Effector CD4-positive, alpha-beta T cell (primary cell): ENCODE results near the gene SNPH.

Experiments used
- DNase-seq: peaks from one replicate; pipeline ENCODE4 v3.0.0-alpha.2; 2020

The SNPH gene

DNA sequence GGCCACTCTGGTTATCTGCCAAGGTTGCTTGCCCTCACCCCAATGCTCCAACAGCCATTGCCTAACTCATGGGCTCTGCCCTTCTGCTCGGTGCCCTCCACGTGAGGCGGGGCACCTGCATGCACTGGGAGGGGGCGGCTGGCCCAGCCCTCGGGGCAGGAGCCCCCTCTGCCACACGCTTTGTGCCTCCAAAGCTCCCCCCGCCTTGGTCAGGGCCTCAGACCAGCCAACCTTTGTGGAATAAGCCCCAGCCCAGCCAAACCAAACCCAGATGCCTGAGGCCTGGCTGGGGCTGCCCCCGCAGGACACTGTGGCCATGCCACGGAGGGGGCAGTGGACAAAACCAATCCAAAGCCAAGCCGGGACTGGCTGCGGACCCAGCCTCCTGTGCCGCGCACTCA, 41.5 kb downstream of the SNPH start:
- no peak for DNase-seq

DNA sequence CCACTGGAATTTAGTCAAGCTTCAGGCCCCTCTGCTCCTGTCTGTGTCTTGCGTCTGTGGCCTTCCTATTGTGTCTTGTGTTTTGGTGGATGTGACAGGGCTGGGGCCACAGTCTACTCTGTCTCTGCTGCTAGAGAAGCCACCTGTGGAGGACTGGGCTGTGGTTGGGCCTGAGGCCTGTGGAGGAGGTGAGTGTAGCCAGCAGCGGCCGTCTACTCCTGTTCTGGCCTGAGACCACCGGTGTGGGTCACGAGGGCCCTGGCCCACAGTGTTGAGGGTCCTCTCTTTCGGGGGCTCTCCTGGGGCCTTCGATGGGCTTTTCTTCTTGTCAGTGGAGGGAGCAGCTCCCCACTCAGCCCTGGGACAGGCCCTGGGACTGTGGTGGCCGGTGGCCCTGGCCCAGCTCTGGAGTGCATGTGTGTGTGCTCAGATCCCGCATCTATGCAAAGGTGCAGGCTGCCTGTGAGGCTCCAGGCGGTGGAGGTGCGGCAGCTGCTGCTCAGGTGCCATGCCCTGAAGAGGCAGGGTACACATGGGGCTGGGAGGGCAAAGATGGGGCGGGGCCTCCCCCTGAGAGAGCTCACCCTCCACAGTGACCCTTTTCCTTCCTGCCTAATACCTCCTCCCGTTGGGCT, 42.1 kb downstream of the SNPH start:
- DNase-seq: no peak

DNA sequence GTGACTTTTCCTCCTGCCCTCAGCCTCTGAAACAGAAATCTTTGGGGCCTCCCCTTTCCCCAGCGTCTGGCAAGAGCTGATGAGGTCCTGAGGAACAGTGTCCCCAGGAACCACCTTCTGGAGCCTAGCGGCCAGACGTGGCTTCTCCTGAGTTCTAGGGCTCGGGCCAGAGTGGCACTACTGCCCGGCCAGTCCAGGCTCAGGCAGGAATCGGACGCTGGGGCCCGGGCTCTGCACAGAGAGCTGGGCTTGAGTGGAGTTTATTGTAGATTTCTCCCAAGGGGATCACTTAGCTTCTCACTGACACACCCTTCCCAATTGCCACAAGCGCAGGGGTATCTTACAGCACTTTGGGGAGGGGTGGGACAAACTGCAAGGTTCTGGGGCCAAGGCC, 42.6 kb downstream of the SNPH start:
- DNase-seq: no peak

DNA sequence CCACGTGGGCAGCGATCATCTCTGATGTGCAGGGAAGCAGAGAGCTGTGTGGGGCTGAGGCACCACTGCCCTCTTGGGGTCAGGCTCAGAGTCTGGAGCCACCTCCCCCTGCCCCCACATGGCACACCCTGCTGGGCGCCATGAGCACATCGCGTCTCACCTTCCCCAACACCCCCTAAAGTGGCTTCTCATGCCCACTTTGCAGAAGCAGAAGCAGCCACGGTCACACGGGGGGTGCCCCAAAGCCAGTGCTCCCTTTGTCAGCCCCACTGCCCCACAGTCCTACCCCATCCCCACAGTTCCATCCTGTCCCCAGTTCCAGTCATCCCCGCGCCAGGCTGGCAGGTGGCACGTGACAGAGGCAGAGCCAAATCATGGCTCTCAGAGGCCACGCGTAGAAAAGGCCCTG, 43.3 kb downstream of the SNPH start:
- no peak for DNase-seq

DNA sequence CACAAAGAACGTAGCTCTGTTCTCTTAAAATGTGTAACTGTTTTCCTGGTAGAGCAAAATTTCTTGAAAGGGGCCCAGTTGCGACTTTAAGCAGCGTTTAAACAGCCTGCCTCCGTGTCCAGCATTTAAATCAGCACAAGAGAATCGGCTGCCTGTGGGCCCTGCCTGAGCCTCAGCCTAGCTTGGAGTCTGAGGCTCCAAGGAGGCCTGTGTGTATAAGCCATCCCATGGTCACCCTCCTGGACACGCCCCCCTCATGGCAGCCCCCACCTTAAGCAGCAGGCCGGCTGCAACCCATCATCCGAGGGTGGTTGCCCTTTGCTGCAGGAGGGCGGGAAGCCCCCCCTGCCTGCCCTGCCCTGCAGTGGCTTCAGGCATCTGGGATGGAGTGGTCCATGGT, 44.0 kb downstream of the SNPH start:
- DNase-seq: no peak

DNA sequence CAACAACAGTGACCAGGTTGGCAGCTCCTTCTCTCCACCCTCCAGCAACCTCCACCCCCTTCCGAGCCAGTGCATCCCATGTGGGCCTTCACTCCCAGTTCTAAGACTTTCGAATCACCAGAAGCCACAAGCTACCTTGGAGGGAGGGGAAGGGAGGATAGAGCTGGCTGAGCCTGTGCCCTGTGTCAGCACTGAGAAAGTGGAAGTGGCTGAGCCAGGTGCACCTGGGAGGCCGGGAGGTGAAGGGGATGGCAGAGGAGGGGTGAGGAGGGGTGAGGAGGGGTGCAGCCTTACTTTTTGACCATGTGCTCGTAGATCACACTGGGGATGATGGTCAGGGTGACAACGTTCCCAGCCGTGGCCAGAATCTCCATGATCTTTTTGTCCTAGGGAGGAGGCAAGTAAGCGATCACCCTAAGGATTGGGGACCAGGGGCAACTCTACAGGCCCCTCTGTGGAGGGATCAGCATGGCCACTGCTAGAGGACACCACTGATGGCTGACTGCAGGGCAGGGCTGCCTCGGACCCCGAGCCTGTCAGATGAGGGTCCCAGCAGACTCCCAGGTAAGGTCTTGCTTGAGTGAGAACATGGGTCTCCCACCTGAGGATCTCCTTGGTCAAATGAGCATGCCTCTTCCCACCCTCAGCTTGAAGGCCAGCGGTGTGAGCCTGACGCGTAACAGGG, 44.6 kb downstream of the SNPH start:
- no peak for DNase-seq

DNA sequence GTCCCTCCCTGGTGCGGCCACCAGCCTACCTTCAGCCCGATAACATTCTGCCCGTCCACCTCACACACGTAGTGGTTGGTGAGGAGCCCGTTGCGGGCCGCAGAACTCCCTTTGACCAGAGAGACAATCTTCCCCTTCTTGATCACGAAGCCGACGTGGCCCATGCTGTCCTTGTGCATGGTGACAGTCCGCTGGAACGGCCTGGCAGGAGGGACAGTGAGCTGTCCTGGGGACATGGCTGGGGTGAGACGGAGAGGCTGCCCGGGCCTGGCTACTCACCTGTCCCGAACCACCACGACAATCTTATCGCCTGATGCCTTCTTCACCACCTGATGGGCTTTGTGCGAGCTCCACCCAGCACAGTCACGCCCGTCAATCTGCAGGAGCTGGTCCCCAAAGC, 46.2 kb downstream of the SNPH start:
- DNase-seq: no peak

DNA sequence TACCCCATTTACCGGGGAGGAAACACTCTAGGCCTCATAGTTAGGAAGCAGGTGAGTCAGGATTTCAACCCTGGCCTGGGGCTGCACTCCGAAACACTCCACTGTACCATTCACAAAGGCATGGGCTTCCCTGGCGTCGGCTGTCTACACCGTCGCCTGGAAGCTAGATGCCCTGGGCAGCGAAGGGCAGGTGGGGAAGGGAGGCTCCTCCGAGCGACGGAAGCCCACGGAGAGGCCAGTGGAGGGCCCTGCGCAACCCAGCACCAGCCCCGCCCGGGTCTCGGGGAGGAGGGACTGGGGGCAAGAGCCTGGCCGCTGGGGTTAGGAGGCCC, 46.8 kb downstream of the SNPH start:
- DNase-seq: no peak

DNA sequence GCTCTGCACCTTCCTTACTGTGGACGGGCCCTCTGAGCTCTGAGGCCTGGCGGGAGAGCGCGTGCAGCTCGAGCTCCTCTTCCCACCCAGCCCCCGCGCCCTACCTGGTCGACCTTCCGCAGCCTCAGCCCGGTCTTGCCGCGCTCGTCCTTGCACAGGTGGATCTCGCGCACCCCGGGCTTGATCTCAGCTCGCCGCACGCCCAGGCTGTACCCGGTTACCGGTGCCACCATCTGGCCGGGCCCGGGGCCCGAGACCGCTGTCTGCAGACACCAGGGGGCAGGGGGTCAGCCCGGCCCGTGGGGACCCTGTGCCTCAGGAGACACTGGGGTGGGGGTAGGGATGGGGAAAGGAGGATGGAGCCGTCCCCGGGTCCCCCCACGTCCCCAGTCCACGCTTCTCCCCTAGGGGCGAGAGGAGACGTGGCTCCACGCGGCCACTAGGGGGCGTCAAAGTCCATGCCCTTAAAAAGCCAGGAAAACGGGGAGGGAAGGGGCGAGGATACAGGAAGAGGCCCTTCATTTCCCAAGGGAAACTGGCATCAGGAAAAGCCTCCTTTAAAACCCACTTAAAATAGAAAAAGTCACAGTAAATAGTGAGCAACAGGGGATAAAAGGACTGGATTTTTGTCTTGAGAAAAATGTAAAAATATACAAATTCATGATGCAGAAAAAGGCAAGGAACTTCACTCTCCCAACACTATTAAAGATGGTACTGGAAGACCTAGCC, 47.3 kb downstream of the SNPH start:
- DNase-seq: peak; percentile 63

DNA sequence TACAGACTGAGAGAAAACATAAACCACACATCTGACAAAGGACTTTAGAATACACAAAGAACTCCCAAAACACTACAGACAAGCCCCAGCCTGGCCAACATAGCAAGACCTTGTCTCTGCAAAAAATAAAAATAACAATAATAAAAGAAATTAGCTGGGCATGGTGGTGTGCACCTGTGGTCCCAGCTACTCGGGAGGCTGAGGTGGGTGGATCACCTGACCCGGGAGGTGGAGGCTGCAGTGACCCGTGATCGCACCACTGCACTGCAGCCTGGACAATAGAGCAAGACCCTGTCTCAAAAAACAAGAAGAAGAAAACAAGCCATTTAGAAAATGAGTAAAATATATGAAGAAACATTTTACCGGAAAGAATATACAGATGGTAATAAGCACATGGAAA, 49.7 kb downstream of the SNPH start:
- DNase-seq: no peak

DNA sequence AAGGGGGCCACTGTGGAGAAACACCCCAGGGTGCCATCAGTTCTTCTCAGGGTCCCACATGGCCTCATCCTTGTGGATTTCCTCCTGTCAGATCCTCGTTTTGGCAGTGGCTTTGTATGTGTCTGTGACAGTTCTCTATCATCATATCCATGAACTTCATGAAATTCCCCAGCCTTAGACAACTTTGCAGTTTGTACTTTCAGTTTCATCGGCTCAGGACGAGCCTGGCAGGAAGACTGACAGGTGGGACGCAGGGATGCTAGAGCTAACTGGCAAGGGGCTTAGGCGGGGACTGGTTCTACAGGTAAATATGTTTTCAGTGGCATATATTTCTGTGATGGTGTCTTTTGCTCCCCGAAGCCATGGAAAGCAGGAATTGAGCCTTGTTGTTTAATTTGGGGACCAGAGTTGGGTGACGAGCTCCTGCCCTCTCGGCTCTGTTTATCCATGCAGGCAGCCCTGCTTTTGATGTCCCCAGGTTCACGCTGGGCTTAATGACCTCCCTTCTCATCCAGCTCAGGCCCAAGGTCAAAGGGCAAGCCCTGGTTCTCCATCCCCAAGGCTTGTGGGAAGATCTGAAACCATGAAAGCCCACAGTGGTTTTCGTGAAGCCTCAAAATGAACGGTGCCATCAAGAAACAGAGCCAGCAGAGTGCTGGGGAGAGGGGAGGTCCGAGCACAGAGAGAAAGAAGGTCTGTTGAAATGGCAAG, 51.6 kb downstream of the SNPH start:
- DNase-seq: no peak

DNA sequence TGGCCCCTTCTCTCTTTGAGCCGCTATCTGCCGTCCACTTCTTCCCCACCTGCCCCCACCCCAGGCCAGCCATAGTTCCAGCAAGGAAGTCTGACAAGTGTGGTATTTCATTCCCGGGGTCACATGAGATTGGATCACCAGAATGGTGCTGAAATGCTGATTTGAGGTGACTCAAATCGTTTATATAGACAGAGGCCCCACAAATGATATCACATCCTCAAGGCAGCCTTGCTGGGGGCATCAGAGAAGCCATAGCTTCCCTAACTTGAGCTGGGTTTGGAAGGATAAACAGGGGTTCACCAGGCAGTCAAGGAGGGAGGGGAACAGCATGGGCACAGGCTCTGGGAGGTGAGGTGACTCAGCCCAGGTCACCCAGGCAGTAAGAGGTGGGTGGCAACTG, 53.0 kb downstream of the SNPH start:
- no peak for DNase-seq

DNA sequence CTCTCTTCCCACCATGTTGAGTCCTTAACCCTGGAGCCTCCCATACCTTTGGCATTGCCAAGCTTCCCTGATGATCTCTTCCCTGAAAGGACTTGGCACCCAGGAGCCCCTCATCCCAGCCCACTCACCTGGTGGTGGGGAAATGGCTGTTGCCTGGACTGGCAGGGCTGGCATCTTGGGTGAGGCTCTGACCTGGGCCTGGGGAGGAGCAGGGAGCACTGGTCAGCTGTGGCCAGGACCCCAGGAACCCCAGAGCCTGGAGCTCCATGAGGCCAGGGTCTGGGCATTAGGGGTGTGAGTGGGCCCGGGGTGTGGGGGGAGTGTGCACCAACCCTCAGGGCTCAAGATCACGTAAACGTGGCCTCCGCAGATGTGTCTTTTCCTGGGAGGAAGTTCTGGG, 53.4 kb downstream of the SNPH start:
- DNase-seq: no peak

DNA sequence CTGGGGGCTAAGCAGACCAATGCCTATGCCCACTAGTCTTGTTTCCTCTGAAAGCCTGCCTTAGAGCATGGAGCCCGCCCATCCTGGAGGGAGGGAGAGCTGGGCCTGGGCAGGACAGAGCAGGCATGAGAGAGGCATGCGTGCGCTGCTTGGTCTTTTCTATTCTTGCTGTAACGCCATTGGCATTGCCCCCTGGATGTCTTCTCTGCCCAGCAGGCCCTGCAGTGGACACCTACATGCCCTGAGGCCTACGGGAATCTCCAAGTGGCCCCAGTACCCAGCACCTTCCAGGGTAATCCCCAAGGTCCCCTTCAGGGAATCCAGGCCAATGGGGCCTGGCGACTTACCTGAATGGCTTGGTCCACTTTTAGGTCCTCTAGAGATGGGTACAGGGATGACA, 53.9 kb downstream of the SNPH start:
- no peak for DNase-seq

DNA sequence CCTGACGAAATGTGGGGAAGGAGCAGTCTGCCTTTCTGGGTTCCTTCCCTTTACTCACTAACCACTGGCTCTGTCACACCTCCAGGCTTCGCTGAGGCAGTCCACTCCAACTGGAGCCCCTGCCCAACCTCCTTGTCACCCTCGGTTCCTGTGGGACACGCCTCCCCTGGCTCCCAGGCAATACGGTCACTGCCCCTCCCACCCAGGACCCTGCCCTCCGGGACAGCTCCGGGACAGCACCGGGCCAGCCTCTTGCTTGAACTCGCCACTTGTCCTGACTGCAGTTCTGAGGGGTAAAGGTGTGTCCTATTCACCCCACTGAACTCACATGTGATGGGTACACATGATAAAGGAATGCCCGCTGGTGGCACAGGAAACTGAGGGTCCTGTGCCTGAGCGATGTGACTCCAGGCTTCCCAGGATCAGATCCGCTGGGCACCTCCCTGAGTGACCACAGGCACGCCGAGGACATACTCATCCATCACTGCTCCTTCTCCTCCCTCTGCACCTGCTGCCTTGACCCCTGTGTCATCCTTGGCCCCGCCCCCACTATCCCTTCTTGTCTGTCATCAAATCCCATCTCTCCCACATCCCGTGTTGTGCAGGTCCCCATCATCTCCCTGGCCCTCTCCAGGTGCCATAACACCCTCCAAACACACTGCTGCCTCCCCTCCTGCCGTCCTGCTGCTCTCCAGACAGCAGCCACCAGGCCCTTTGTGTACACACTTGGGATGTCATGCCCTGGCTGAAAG, 55.0 kb downstream of the SNPH start:
- DNase-seq: no peak

DNA sequence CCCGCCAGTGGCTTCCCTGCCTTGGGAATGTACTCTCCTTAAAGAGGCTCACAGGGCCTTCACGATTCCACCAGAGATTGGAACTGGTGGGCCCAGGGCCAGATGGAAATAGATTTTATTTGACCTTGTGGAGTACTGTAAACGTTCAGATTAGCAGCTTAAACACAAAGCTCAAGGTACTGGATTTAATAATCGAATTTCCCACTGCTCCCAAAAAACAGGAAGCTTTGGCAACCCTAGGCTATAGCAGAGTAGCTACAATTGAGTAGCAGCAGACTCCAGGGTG, 55.5 kb downstream of the SNPH start:
- no peak for DNase-seq

DNA sequence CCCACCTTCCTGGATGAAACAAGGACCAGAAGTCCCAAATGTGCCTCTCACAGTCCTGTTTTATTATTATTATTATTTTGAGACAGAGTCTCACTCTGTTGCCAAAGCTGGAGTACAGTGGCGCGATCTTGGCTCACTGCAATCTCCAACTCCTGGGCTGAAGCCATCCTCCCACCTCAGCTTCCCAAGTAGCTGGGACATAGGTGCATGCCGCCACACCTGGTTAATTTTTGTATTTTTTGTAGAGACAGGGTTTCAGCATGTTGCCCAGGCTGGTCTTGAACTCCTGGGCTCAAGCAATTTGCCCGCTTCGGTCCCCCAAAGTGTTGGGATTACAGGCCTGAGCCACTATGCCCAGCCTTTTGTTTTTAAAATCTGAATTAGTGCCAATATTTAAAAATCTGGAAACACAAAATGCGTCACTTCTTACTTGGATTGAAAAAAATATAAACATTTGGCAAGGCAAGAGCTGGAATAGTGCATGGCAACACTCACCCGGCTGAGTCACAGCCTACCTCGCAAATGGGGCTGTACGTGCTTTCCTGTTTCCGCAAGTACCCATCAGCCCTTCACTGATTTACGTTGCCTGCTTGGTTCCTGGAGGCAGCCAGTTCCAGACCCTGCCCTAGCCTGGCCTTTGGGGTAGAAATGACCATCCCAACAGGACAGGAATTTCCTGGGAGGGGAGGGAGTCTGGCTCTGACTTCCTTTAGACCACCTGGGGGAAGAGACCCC, 56.6 kb downstream of the SNPH start:
- no peak for DNase-seq

DNA sequence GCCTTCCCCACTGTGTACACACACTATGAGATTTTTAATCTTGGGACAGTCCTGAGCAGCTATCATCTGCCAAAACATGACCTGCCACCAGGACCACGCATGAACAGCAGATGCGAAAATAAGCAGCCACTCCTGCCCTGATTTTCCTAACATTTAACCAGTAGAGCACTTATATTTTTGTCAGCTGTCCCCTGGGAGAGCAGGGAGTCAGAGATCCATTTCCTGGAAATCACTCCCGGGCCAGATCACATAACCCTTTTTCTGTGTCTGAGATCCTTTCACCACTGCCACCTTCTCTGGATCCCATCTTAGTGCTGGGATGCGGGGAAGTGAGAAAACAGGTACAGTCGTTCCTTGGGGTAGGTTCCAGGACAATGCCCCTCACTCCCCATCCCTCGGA, 57.2 kb downstream of the SNPH start:
- no peak for DNase-seq

DNA sequence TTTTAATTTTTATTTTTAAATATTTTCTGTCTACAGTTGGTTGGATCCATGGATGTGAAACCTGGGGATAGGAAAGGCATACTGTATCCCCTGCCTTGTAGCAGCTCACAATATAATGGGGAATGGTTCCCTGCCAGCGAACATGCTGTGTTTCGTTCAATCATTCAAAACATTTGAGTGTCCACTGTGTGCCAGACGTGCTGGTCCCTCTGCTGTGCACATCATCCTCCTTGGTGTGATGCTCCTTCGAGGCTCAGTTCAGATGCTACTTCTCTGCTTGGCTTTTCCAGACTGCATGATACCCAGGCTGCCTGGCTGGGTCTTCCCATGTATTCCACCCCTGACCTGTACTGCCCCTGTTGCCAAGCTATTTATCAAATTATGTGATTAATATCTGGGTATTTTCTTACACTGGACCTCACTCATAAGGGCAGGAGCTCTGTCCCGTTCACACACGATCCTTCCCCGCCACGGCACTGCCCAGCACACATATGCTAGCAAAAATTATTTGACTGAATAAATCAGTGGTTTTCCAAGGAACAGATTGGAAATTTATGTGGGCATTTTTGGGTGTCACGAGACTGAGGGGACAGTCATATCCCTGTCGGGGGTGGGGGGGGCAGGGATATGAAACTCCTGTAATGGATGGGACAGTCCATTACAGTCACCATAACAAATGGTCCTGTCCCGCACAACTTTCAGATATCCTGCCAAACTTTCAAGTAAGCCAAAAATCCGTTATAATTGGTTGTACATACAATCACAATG, 57.9 kb downstream of the SNPH start:
- no peak for DNase-seq

DNA sequence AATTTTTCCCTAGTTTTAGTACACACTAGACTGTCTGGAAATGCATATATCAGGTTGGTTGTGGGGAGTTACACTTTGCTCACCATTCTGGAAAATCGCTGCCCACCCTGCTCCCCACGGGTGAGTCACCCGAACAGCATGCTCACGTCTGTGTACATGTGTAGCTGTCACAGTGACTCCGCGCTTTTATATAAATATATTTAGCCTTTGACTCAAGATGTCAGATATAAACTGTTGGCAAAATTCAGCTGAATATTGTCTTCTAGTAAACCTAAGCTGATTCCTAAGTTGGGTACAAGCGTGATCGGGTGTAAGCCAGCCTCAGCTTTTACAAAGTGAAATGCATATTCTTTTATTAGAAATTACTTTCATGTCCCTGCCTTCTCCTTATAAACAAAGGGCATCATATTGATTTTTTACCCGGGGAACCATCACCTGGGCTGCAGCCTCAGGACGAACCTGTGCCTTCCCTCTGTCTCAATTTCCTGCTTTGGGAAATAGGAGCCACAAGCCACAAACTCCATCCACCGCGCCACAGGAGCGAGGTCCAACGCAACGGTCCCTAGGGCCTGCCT, 58.6 kb downstream of the SNPH start:
- DNase-seq: peak; percentile 30
